ENCODE measurements around the gene PGM2. TPM values are rescaled to one million over a fixed set of nuclear protein-coding genes. Genes with fewer than 3 reads are reported as not detected.
A peak's percentile ranks its signal among the peaks of the same experiment; 100 is the strongest.

Gene PGM2
- total and polyA plus RNA-seq, 10 of the 15 experiments (the other 5 are each of a cell fraction or from before 2014, with no cell fraction given): 11.9 to 41.7 (median 37.1) TPM

- in situ Hi-C loops (cut with MboI) (no loop called here), intact Hi-C loops (cut with micrococcal nuclease; ENCODE audit: unreplicated experiment) (no loop called here)
- POLR2A ChIA-PET: no interaction called here
- CTCF ChIA-PET: no interaction called here
- WGBS (ENCODE audit: insufficient coverage, insufficient replicate concordance, low lambda C conversion rate, missing lambda C conversion rate): 83% methylated on average over 3 of the region's 3 CpGs
- SMC1A ChIA-PET (ENCODE audit: uncharacterized antibody, unreplicated experiment): interaction anchor here (0.8 to 1.4 kb wide), 4 partner anchors 18 to 83 kb away, joined by 3 read pairs; no protein-coding TSS in a partner anchor
- FAIRE-seq (peak; percentile 57), ATAC-seq (peak; percentile 23), DNase-seq (ENCODE audit: low read depth, low spot score) (no peak)
- Histone ChIP-seq H3K4me1 (ENCODE audit: control insufficient read depth, insufficient read depth, low read length) (peaks cover 5% of the 10 kb centered on the region), H3K27me3 (replicated peaks in 1 of 2; ENCODE audit: control insufficient read depth in 2 of 2, insufficient read depth in 2 of 2, low read length in 1 of 2) (no peaks in the 10 kb centered on the region), H3K4me2 (ENCODE audit: control insufficient read depth, insufficient read depth) (no peak overlapping the region), H3K9me3 (replicated peaks; ENCODE audit: control insufficient read depth, insufficient read depth, low read length) (no peaks in the 10 kb centered on the region), H4K20me1 (ENCODE audit: control insufficient read depth, insufficient read depth) (no peaks in the 10 kb centered on the region), H3K27ac (ENCODE audit: control insufficient read depth, insufficient read depth) (no peak overlapping the region), H3K4me3 (no peak overlapping the region), H3K79me2 (ENCODE audit: control insufficient read depth, insufficient read depth, low read length) (no peaks in the 10 kb centered on the region), H3K9ac (ENCODE audit: control insufficient read depth, insufficient read depth, low read length) (no peak overlapping the region), H2AFZ (ENCODE audit: control insufficient read depth, low read depth, low read length) (no peak overlapping the region), H3K36me3 (ENCODE audit: control insufficient read depth in 2 of 2, insufficient read depth in 2 of 2, low read length in 1 of 2) (no peaks in the 10 kb centered on the region)
- RAD21 ChIA-PET (ENCODE audit: unreplicated experiment): no interaction called here
- no peak for TF ChIP-seq NFIC (IDR thresholded peaks at IDR 0.05; ENCODE audit: low read depth, low read length)
- no peak for TF ChIP-seq ATF7 (IDR thresholded peaks at IDR 0.05; ENCODE audit: low read depth)
- no peak for TF ChIP-seq ZNF592 (IDR thresholded peaks at IDR 0.05)
- no peak for TF ChIP-seq BRCA1 (IDR thresholded peaks at IDR 0.05; ENCODE audit: low read depth, low read length)
- TF ChIP-seq ZNF687 (IDR thresholded peaks at IDR 0.05): no peak
- no peak for TF ChIP-seq USF1 (IDR thresholded peaks at IDR 0.05; ENCODE audit: borderline replicate concordance, extremely low read length, insufficient read depth, low read depth, low read length)
- TF ChIP-seq BACH1 (IDR thresholded peaks at IDR 0.05; ENCODE audit: borderline replicate concordance): no peak
- TF ChIP-seq SIX5 (IDR thresholded peaks at IDR 0.05; ENCODE audit: low read depth, low read length, severe bottlenecking): no peak
- no TSS peak for BruUV-seq (replicated peaks)
These were observed 58.5 kb downstream of the PGM2 start for GRCh38 chr4:37884855-37885487.
